GM10847 (cell line): ENCODE results near the gene SLC30A3.

ENCODE experiments used
- POLR2A ChIP-seq: IDR thresholded peaks from 2 replicates; pipeline ENCODE4 v1.6.1; 2011; ENCODE audit not compliant: insufficient read length; ENCODE audit errors: extremely low read depth

Gene SLC30A3

GRCh38 chr2:27249159-27249890 lies 13.5 kb downstream of the SLC30A3 start:
- no peak for TF ChIP-seq POLR2A

- TF ChIP-seq POLR2A: no peak
Observed at GRCh38 chr2:27247893-27248292, 15.0 kb downstream of the SLC30A3 start.

DNA sequence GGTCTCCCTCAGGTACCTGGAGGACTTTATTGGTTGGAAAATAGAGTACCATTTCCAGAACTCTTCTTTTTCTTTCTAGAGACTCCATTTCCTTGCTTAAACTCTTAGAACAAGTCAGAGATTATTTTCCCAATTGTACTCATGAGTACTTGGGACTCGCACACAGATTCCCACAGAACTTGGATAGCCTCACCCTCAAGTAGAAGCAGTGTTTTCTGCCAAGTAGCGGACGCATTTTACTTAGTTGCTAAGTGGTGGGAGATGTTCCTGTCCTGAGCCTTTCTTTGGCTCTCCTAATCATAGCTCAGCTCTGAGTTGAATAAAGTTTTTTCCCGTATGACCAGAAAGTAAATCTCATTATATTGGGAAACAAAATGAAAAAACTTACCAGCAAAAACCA lies 17.2 kb downstream of the SLC30A3 start:
- TF ChIP-seq POLR2A: no peak

GRCh38 chr2:27245116-27245515 lies 17.7 kb downstream of the SLC30A3 start:
- no peak for TF ChIP-seq POLR2A

DNA sequence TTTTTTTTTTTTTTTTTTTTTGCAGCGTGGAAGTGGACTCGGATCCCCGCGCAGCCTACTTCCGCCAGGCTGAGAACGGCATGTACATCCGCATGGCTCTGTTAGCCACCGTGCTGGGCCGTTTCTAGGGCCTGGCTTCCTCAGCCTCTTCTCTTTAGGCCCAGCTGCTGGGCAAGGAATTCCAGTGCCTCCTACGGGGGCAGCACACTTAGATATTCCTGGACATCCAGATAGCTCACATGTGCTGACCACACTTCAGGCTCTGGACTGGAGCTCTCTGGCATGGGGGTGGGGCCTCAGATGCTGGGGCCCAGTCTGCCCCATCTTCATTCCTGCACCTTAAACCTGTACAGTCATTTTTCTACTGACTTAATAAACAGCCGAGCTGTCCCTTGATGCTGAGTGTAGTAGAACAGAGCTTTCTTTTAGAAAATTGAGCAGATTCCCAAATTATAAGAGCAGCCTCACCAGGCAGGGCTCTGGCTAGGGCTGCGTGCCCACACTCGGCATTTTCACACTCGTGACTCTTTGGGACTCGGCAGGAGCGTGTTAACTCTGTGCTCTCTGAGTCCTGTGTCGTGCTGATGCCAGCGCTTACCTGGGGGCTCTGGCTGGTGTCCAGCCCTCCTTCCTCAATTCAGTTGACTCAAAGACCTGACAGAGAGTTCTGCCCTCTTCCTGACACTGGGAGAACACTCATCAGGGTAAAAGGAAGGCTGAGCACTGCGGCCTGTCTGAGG lies 19.3 kb downstream of the SLC30A3 start:
- TF ChIP-seq POLR2A: no peak

DNA sequence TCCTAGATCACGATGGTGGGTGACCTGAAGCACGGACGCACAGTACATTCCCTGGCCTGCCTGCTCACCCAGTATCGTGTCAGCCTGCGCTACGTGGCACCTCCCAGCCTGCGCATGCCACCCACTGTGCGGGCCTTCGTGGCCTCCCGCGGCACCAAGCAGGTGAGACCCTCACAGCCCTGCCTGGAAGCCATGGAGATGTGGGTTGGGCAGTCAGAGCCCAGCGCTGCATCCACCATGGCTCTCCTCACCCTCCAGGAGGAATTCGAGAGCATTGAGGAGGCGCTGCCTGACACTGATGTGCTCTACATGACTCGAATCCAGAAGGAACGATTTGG lies 20.3 kb downstream of the SLC30A3 start:
- no peak for TF ChIP-seq POLR2A

DNA sequence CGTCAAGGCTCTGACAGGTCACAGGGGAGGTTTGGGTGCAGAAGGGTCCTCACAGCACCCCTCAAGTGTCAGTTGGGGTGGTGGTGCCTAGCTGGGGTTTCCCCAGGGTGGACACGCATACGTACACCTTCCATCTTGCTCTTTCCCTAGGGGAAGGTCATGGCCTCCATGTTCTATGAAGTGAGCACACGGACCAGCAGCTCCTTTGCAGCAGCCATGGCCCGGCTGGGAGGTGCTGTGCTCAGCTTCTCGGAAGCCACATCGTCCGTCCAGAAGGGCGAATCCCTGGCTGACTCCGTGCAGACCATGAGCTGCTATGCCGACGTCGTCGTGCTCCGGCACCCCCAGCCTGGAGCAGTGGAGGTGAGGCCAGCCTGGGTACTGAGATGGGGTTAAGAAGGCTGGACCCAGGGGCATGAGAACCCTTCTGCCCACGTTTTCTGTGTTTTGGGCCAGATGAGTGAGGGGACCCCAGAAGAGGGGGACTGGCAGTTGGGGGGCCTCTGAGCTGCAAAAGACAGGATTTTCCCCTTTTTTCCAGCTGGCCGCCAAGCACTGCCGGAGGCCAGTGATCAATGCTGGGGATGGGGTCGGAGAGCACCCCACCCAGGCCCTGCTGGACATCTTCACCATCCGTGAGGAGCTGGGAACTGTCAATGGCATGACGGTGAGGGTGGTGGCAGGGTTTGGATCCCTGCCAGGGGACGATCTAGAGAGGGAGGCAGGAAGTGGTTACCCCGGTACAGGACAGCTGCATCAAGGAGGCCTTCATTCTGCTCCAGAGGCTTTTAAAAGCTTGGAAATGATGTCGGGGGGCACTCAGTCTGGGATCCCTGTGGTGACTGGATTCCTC lies 20.9 kb downstream of the SLC30A3 start:
- no peak for TF ChIP-seq POLR2A

DNA sequence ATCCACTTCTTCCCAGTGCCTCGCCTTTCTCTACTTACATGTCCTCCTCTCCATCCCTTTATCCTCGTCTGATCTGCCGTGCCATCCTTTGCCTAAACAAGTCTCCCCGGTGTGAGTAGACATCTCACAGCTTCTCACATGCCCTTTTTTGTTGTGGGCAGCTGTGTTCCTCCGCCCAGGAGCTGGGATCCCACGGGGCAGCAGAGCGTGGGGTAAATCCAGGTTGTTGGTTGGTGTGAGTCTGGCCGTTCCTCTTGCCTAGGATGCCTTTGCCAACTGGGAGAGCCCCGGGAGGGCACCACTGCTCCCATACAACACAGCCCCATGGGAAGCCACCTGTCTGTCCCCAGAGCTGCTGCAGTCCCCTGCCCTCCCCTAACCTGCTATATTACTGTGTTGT lies 22.4 kb downstream of the SLC30A3 start:
- no peak for TF ChIP-seq POLR2A

DNA sequence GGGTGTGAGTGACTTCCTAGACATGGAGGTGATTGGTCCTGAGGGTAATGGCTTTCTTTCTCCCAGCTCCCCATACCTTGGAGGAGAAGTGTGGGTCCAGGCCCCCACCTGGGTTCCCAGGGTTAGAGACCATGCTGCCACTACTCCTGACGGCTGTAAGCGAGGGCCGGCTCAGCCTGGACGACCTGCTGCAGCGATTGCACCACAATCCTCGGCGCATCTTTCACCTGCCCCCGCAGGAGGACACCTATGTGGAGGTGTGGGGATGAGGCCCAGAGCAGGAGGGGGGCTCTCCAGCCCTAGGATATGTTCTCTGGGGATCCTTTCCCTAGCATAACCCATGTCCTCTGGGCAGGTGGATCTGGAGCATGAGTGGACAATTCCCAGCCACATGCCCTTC lies 23.9 kb downstream of the SLC30A3 start:
- no peak for TF ChIP-seq POLR2A

GRCh38 chr2:27237341-27237945 lies 25.4 kb downstream of the SLC30A3 start:
- no peak for TF ChIP-seq POLR2A

DNA sequence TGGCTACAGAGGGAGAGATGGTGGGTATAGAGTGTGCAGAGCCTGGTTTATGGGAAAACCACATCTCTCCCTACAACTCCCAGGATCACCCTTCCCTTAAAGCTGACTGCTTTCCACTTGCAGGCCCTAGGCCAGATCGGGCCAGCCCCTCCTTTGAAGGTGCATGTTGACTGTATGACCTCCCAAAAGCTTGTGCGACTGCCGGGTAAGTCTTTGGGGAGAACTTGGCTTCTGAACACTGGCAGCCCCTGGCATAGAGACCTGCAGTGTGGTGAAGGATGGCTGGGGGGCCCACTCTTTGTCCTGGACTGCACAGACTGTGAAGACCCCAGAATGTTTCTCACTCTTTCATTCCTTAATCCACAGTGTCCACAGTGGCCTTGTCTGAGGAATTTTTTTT lies 26.2 kb downstream of the SLC30A3 start:
- TF ChIP-seq POLR2A: no peak

DNA sequence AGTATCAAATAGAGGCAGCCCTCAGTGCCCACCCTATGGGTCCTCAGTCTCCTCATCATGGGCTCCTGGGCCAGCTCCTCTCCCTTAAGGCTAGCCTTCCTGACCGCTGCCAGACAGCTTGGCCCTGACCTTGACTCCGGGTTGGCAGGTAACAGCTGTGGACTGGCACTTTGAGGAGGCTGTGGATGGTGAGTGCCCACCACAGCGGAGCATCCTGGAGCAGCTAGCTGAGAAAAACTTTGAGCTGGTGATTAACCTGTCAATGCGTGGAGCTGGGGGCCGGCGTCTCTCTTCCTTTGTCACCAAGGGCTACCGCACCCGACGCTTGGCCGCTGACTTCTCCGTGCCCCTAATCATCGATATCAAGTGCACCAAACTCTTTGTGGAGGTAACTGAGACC lies 26.7 kb downstream of the SLC30A3 start:
- no peak for TF ChIP-seq POLR2A

- no peak for TF ChIP-seq POLR2A
Observed at GRCh38 chr2:27233341-27233740, 29.5 kb downstream of the SLC30A3 start.

DNA sequence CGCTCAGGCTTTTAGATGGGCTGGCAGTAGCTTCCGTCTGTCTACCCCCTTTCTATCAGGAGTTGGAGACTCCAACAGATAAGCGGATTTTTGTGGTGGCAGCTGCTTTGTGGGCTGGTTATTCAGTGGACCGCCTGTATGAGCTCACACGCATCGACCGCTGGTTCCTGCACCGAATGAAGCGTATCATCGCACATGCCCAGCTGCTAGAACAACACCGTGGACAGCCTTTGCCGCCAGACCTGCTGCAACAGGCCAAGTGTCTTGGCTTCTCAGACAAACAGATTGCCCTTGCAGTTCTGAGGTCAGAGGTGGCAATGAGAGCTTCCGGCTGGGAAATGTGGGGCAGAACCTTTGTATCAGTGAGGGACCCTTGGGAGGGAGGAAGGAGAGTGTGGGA lies 30.9 kb downstream of the SLC30A3 start:
- TF ChIP-seq POLR2A: no peak

GRCh38 chr2:27227501-27227900 lies 35.3 kb downstream of the SLC30A3 start:
- no peak for TF ChIP-seq POLR2A
